Fibroblast of lung (primary cell): Measurements from ENCODE around the gene TPT1. TPM values are rescaled to one million over a fixed set of nuclear protein-coding genes. Genes with fewer than 3 reads are reported as not detected.

Experiments used
- DNase-seq, 2 donors: peaks; one replicate each; pipeline versions ENCODE4 v3.0.0 to v3.0.0-alpha.2; 2010; ENCODE audit warnings: low read depth in 2 of 2
- H2AFZ ChIP-seq: 2 replicates; pipeline ENCODE4 v1.5.1; 2012; ENCODE audit warnings: low read length, control low read depth, inconsistent platforms
- H3K27ac ChIP-seq: 2 replicates; pipeline ENCODE4 v1.5.1; 2011; ENCODE audit warnings: low read length, control low read depth; ENCODE audit not compliant: insufficient read depth
- H3K27me3 ChIP-seq: 2 replicates; pipeline ENCODE4 v1.5.1; 2011; ENCODE audit warnings: mild to moderate bottlenecking, low read length; ENCODE audit not compliant: control insufficient read depth, insufficient read depth
- H3K36me3 ChIP-seq: 2 replicates; pipeline ENCODE4 v1.5.1; 2011; ENCODE audit warnings: low read length; ENCODE audit not compliant: control insufficient read depth, insufficient read depth
- H3K4me1 ChIP-seq: 2 replicates; pipeline ENCODE4 v1.5.1; 2011; ENCODE audit warnings: low read length; ENCODE audit not compliant: control insufficient read depth, insufficient read depth; ENCODE audit errors: extremely low read depth
- H3K4me2 ChIP-seq: 2 replicates; pipeline ENCODE4 v1.5.1; 2011; ENCODE audit warnings: low read length, control low read depth; ENCODE audit not compliant: insufficient read depth; ENCODE audit errors: extremely low read depth
- H3K4me3 ChIP-seq, 4 experiments: fragments of 200-600 bp in 1 of 4; sonication (generic) in 1 of 4; replicated peaks in 1 of 4; 2 replicates each; pipeline ENCODE4 v1.5.1; 2011 to 2016; ENCODE audit warnings: low read length in 4 of 4, low read depth in 3 of 4, mild to moderate bottlenecking in 3 of 4, control low read depth in 2 of 4, inconsistent platforms in 1 of 4, mixed read lengths in 1 of 4; ENCODE audit not compliant: insufficient read depth in 1 of 4; ENCODE audit errors: control extremely low read depth in 1 of 4
- H3K79me2 ChIP-seq: 2 replicates; pipeline ENCODE4 v1.5.1; 2012; ENCODE audit warnings: mild to moderate bottlenecking, low read length, inconsistent platforms; ENCODE audit not compliant: control insufficient read depth, insufficient read depth
- H3K9ac ChIP-seq: 2 replicates; pipeline ENCODE4 v1.5.1; 2011; ENCODE audit warnings: mild to moderate bottlenecking, low read length, control low read depth; ENCODE audit not compliant: insufficient read depth
- H3K9me3 ChIP-seq: 2 replicates; pipeline ENCODE4 v1.5.1; 2012; ENCODE audit warnings: low read depth, low read length; ENCODE audit not compliant: control insufficient read depth, insufficient read depth
- H4K20me1 ChIP-seq: 2 replicates; pipeline ENCODE4 v1.5.1; 2011; ENCODE audit warnings: low read length; ENCODE audit not compliant: control insufficient read depth, insufficient read depth; ENCODE audit errors: extremely low read depth
- EZH2 ChIP-seq: IDR thresholded peaks from 2 replicates; pipeline ENCODE4 v1.5.1; 2012; ENCODE audit warnings: low read length, control low read depth, mild to moderate bottlenecking; ENCODE audit errors: missing control alignments
- polyA plus RNA-seq, 2 donors: library from polyadenylated mRNA; depleted of rRNA in 1 of 2; stranded (reverse) in 1 of 2; unstranded in 1 of 2; fragments of >200 nt; gene quantifications; 2 replicates each; pipeline ENCODE4 v1.2.1, GENCODE V29; 2011 to 2012; ENCODE audit warnings: missing spikeins in 1 of 2
- total RNA-seq: library from RNA; depleted of rRNA; stranded (reverse); fragments of >200 nt; gene quantifications from 2 replicates; pipeline ENCODE4 v1.2.1, GENCODE V29; 2014
- TF ChIP-seq, protein P1 (sequence below), 2 donors: IDR thresholded peaks in 1 of 2; conservative IDR thresholded peaks in 1 of 2; 1 replicate in 1 of 2; 2 replicates in 1 of 2; pipeline ENCODE4 v1.5.1; 2011 to 2012; ENCODE audit warnings: low read length in 2 of 2, control low read depth in 1 of 2, inconsistent platforms in 1 of 2, low read depth in 1 of 2, mild to moderate bottlenecking in 1 of 2

Gene TPT1
- total and polyA plus RNA-seq, 2 donors (not counting 1 experiment from before 2014, with no cell fraction given): 2,237 to 5,502 TPM

DNA sequence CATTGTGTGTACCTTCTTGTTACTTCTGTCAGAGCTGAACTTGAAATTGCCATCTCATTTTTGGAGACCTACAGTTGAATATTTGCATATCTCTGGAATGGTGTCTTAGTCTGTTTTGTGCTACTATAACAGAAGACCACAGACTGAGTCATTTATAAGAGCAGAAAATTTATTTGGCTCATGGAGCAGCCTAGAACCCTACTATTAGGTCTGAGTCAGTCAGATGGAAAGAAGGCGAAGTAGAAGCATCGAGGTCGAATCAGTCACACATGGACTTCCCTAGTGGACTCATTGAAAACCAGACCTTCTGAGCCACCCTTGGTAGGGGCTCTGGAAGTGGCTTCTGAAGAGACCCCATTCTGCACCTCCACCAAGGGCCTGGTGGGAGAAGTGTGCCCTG, 33.9 kb upstream of the TPT1 start:
- Histone ChIP-seq H3K36me3 (no peaks in the 10 kb centered on the region), H3K79me2 (no peaks in the 10 kb centered on the region), H3K4me1 (no peaks in the 10 kb centered on the region), H4K20me1 (no peaks in the 10 kb centered on the region), H3K9me3 (no peaks in the 10 kb centered on the region), H3K4me3 (no peak overlapping the region), H2AFZ (no peak overlapping the region), H3K27me3 (no peaks in the 10 kb centered on the region), H3K4me2 (no peak overlapping the region), H3K9ac (no peak overlapping the region), H3K27ac (no peak overlapping the region)
- DNase-seq: peak in 1 of 2 donors; percentile 54
- TF ChIP-seq EZH2: no peak
- TF ChIP-seq, protein P1, sequence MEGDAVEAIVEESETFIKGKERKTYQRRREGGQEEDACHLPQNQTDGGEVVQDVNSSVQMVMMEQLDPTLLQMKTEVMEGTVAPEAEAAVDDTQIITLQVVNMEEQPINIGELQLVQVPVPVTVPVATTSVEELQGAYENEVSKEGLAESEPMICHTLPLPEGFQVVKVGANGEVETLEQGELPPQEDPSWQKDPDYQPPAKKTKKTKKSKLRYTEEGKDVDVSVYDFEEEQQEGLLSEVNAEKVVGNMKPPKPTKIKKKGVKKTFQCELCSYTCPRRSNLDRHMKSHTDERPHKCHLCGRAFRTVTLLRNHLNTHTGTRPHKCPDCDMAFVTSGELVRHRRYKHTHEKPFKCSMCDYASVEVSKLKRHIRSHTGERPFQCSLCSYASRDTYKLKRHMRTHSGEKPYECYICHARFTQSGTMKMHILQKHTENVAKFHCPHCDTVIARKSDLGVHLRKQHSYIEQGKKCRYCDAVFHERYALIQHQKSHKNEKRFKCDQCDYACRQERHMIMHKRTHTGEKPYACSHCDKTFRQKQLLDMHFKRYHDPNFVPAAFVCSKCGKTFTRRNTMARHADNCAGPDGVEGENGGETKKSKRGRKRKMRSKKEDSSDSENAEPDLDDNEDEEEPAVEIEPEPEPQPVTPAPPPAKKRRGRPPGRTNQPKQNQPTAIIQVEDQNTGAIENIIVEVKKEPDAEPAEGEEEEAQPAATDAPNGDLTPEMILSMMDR (conservative IDR thresholded peaks at IDR 0.05 in 1 of 2, IDR thresholded peaks at IDR 0.05 in 1 of 2; ENCODE audit: low read depth in 1 of 2, low read length in 2 of 2): no peak

DNA sequence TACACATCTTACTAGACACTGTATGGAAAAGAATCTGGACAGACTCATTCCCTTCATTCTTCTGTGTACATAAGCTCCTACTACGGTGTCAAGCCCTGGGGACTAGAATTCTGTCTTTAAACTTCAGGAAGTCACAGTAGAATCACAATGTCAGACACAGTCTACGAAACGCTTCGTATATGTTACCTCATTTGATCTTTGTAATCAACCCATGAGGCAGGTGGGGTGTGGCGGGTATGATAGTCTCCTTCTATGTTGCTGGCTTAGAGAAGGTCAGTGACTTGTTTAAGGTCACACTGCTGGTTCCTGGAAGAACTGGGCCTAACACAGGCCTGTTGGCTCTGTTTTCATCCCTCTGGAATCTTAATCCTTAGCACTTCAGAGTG, 32.2 kb upstream of the TPT1 start:
- H2AFZ ChIP-seq: no peak overlapping the region
- no peak overlapping the region for H3K27ac ChIP-seq
- no peaks in the 10 kb centered on the region for H3K9me3 ChIP-seq
- H4K20me1 ChIP-seq: no peaks in the 10 kb centered on the region
- TF ChIP-seq EZH2: no peak
- no peaks in the 10 kb centered on the region for H3K79me2 ChIP-seq
- H3K4me1 ChIP-seq: no peaks in the 10 kb centered on the region
- H3K27me3 ChIP-seq: no peaks in the 10 kb centered on the region
- H3K36me3 ChIP-seq: no peaks in the 10 kb centered on the region
- no peak for DNase-seq
- no peak overlapping the region for H3K4me2 ChIP-seq
- H3K9ac ChIP-seq: no peak overlapping the region
- no peak overlapping the region for H3K4me3 ChIP-seq

DNA sequence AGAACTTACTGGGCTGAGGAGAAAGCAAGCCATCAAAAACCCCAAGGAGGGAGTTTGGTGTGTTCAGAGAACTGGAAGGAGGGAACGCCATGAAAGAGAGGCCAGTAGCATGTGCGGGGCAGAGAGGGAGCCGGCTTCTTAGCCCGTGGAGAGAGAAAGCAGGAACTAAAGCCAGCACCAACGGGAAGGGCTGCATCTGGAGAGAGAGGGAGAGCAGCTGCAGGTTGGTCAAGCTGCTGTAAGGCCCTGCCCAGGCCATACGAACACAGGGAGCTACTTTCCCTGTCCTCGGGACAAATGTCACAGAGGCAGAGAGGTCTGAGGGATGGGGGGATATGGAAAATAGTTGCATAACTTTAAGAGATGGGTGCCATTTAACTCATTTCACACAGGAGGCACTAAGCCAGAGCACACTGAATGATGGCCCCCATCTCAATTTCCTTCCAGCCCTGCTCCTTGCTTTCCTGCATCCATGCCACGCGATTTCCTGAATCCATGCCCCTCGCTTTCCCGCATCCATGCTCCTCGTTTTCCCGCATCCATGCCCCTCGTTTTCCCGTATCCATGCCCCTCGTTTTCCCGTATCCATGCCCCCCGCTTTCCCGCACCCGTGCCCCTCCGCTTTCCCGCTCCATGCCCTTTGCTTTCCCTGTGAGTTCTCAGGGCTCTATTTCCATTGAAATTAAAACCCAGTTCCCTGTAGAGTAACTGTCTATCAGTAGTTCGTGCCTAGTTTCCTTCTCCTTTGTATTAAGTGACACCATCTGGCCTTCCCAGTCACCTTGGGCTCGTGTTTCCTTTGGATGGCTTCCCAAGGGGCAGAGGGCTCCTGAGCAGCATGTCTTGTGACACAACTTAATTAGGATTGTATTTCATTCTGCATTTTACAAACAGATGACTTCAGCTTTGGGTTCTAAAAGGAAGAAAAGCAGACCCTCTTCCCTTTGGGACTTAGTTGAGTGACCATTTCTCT, 31.5 kb upstream of the TPT1 start:
- TF ChIP-seq, protein P1 (conservative IDR thresholded peaks at IDR 0.05 in 1 of 2, IDR thresholded peaks at IDR 0.05 in 1 of 2; ENCODE audit: low read depth in 1 of 2, low read length in 2 of 2): no peak
- TF ChIP-seq EZH2: no peak
- no peaks in the 10 kb centered on the region for H3K27me3 ChIP-seq
- H3K27ac ChIP-seq: no peak overlapping the region
- H3K4me2 ChIP-seq: no peak overlapping the region
- no peak overlapping the region for H3K4me3 ChIP-seq
- no peaks in the 10 kb centered on the region for H3K36me3 ChIP-seq
- H3K9ac ChIP-seq: no peak overlapping the region
- H3K9me3 ChIP-seq: no peaks in the 10 kb centered on the region
- no peak overlapping the region for H2AFZ ChIP-seq
- DNase-seq: peak in 1 of 2 donors; percentile 23
- peaks cover under 1% of the 10 kb centered on the region for H3K4me1 ChIP-seq
- H3K79me2 ChIP-seq: no peaks in the 10 kb centered on the region
- H4K20me1 ChIP-seq: no peaks in the 10 kb centered on the region
